Activated CD4-positive, alpha-beta T cell treated with anti-CD3 and anti-CD28 coated beads, Interleukin-2, amount 50 U/mL, for 48 hours (primary cell): ENCODE results near the gene RHBDD2.
"Not testable (repeated sequence)": the region's sequence is repeated elsewhere in the genome, so short reads cannot be mapped to it uniquely, and the experiment has no call there.

ENCODE experiments used
- DNase-seq, 2 experiments: peaks; one replicate each; pipeline ENCODE4 v3.0.0-alpha.2; 2020

The RHBDD2 gene

DNA sequence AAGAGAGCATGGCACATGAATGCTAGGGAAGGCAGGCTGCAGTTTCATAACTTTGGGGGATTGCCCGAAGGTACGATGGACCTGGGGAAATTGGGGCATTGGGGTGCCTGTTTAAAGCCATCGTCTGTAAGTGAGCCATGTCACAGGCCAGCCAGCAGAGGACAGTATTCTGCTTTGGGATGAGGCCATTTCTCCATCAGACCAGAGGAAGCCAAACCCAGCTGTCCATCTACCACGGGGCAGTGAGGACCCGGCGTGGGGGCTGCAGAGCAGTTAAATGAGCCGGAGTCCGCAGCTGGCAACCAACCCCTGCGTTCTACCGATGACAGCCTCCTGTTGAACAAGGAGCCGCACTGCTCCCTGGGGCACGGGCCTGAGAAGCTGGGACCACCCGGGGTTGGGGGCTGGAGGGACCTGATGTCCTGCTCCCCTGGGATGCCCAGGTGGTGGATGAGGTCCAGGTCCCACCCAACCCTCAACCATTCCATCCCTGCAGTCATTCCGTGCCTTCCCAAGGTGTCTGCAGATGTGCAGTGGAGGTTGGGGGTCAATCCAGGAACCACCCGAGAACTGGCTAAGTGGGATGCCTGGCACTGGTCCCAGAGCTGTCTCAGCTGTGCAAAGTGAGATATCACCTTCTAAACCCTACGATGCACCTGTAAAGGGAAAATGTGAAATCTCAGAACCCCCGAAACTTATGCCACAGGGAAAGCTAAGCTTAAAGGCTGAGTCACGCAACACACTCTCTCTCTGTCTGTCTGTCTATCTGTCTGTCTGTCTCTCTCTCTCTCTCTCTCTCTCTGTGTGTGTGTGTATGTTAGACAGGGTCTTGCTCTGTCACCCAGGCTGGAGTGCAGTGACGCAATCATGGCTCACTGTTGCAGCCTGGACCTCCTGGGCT is 12.1 kb upstream of the RHBDD2 start:
- DNase-seq, result peak; percentile 49 to 56

DNA sequence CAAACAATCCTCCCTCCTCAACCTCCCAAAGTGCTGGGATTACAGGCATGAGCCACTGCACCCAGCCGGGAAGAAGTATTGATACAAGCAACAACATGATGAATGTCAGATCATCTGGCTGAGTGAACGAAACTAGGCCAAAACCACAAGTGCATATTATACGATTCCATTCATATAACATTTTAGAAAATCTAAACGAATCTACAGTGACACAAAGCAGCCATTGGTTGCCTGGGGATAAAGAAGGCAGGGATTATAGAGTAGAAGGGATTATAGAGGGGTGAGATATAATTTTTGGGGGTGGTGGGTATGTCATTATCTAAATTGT is 11.5 kb upstream of the RHBDD2 start:
- no peak for DNase-seq

DNA sequence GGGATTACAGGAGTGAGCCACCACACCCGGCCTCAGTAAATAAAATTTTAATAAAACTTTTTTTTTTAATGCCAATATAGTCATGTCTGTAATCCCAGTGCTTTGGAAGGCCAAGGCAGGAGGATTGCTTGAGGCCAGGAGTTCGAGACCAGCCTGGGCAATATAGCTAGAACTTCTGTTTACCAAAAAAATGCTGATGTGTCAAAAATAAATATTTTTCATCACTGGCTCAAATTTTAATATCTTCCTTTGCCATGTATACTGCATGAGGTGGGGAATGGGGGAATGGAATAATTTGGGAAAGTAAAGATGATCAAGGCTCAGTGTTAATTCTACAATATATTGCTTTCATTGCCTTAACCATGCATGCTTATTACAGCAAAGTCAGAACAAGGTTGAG is 10.7 kb upstream of the RHBDD2 start:
- DNase-seq, result no peak

DNA sequence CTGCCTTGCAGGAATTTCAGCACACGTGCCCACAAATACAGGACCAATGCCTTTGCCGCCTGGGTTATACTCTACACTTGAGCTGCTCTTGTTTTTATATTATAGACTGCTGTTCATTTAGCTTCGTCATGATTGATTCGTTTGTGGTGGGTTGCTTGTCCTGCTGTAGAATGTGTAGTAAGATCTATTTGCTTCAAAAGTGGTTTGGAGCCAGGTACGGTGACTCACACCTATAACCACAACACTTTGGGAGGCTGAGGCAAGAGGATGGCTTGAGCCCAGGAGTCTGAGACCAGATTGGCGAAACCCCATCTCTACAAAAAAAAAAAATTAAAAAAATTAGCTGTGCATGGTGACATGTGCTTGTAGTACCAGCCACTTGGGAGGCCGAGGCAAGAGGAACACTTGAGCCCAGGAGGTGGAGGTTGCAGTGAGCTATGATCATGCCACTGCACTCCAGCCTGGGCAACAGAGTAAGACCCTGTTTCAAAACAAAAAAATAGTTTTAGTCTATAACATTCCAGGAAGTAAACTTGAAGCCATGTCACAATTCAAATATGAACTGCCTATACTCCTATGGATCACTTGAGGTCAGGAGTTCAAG is 9.0 kb upstream of the RHBDD2 start:
- no peak for DNase-seq

DNA sequence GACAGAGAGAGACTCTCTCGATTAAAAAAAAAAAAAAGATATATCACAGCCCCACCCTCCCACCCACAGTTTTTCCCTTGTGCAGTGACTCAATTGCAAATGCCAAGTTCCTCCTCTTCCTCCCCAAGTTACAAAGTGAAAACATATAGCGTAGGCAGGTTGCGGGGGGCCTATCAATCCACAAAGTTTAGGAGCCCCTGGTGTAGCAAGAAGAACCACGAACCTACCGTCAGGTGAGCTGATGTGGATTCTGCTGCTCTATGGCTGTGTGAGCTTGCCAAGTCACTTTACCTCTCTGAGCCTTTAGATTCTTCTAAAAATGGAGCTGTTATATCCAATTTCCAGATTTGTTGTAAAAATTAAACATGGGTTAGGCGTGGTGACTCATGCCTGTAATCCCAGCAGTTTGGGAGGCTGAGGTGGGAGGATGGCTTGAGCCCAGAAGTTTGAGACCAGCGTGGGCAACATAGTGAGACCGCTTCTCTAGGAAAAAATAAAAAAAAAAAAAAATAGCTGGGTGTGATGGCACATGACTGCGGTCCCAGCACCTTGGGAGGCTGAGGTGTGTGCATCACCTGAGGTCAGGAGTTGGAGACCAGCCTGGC is 8.2 kb upstream of the RHBDD2 start:
- DNase-seq, result peak in 1 of 2 experiments; percentile 39

DNA sequence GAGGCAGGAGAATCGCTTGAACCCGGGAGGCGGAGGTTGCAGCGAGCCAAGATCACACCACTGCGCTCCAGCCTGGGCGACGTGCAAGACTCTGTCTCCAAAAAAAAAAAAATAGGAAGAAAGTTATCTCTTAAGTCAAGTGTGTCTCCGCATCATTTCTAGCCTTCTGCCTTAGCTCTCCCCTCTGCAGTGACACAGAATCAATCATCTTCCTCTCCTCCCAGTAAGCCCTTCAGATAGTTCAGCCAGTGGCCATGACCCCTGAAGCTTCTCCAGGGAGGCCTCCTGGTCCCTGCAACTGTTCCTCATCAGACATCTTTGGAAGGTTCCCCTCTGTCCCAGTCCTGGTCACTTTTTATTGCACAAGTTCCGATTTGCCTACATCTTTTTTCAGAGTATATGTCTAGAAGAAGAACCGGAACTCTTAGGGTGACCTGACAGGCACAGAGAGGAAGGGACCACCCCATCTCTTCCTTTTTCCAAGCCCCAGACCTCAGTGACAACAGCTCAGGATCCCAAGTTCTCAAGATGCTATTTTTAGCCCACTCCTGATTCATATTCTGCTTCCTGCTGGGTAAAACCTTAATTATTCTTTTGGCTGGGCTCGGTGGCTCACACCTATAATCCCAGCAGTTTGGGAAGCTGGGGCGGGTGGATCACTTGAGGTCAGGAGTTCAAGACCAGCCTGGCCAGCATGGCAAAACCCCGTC is 6.6 kb upstream of the RHBDD2 start:
- DNase-seq, result no peak

DNA sequence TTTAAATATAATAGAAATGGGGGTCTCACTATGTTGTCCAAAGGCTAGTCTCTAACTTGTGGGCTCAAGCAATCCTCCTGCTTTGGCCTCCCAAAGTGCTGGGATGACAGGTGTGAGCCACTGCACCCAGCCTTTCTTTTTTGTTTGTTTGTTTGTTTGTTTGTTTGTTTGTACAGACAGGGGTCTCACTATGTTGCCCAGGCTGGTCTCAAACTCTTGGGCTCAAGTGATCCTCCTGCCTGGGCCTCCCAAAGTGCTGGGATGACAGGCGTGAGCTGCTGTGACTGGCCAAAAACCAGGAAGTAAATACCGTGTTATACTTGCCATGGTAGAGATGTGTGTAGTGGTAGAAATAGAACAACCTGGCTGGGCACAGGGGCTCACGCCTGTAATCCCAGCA is 4.7 kb upstream of the RHBDD2 start:
- not testable (repeated sequence) for DNase-seq

DNA sequence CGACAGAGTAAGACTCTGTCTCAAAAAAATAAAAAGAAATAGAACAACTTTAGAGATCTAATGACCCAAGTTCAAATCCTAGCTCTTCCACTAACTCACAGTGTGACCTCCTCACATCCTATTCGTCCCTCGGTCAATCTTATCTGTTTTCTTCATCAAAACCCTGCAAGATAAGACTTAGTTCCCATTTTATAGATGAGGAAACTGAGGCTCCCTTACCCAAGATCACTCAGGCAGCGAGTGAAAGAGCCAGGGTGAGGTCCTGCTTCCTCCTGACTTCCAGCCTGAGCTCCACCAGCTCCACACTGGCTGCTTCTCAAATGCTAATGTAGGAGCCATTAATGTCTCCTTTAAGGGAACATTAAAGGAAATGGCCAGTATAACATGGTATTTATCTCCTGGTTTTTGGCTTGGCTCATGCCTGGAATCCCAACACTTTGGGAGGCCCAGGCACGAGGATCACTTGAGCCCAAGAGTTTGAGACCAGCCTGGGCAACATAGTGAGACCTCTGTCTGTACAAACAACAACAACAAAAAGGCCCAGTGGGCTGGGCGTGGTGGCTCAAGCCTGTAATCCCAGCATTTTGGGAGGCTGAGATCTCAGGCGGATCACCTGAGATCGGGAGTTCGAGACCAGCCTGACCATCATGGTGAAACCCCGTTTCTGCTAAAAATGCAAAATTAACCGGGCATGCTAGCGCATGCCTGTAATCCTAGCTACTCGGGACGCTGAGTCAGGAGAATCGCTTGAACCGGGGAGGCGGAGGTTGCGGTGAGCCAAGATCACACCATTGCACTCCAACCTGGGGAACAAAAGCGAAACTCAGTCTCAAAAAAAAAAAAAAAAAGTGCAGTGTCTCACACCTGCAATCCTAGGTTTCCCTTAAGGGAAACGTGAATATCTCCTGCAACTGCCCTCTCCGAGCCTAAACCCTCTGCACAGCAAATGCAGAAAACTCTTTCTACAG is 3.4 kb upstream of the RHBDD2 start:
- no peak for DNase-seq

DNA sequence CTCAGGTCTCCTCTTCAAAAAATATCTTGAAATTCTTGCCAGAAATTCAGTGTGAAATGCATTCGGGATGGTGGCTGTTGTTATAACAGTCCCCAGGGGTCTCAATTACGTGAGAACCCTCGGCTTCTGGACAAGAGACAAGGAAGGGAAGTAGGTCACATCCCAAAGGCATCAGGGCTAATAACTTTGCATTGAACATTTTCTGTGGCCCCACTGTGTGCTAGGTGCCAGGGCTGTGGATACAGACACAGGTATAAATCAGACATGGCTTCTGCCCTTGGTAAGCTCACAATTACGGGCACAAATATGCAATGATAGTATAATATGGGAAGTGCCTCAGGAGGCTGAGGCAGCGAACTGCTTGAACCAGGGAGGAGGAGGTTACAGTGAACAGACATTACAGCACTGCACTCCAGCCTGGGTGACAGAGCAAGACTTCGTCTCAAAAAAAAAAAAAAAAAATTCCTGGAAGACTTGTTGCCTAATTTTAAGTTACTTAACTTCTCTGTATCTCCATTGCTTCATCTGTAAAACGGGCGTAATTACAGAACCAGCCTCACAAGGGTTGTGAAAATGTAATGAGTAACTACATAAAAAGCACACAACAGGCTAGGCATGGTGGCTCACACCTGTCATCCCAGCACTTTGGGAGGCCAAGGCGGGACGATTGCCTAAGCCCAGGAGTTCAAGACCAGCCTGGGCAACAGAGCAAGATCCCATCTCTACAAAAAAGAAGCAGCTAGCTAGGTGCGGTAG is 2.5 kb upstream of the RHBDD2 start:
- no peak for DNase-seq

DNA sequence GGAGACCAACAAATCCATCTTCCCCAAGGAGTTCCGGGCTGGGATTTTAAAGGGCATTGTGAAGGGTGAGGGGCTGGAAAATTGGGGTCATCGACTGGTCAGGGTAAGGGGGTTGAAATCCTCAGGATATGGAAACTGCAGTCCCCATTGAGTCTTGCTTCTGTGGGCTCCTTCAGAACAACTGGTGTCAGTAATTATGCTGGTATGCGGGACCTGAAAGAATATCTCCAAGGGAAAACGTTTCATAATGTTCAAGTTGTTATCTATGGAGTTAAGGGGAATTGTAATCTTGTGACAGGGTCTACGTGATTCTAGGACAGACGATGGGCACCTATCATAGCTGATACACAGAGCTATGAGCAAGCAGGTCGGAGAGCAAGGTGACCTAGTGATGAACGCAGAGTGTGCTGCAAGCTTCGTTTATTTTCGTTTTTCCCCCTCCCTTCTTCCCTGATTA is 494 bp upstream of the RHBDD2 start:
- no peak for DNase-seq

DNA sequence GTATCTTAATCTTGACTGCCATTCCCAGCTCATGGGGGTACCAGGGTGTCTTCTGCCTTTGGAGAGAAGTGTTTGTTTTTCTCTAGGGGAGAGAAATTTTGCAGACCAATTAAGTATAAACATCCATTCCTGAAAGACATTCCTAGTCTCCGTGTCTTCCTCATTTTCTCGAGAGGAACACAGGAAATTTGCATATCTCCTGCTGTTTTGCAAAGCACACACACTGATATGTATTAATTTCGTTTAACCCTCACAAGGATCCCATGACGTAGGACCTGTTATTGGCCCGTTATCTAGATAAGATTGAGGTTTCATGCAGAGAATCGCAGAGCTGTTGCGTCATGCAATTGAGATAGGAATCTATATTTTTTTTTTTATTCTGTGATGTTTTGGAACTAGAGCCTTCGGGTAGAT is 944 bp downstream of the RHBDD2 start:
- no peak for DNase-seq

DNA sequence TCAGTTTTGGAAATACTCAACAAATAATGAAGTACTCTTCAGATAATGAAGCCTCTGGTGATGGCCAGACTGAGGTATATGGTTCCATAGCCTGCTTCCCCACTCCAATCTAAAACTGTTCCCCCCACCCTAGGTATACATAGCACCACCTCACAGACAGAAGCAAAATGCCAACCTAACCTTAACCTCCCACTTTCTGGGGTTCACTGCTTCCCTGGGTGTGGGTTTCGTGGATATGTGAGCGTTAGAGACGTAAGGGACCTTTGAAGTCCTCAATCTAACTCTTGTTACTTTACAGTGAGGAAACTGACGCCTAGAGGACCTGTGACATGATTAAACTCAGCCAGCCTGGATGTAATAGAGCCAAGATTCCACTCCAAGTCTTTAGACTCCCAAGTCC is 1.4 kb downstream of the RHBDD2 start:
- no peak for DNase-seq

DNA sequence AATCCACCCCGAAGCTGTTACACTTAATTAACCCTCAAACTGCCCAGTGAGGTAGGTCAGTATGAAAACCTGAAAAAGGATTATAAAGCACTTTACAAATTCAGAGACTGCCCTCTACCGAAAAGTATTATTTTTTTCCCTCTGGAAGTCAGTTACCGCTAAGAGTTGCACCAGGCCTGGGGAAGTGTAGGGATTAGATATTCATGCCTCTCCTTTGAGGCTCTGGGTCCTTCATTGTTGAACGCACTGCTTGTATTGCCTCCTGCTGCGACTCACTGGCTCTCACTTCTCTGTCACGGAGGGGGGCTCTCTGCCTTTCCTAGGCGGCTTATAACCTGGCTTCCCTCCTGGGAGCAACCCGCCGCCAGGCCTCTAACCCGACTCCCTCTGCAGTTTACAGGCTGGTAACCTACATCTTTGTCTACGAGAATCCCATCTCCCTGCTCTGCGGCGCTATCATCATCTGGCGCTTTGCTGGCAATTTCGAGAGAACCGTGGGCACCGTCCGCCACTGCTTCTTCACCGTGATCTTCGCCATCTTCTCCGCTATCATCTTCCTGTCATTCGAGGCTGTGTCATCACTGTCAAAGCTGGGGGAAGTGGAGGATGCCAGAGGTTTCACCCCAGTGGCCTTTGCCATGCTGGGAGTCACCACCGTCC is 2.7 kb downstream of the RHBDD2 start:
- no peak for DNase-seq

DNA sequence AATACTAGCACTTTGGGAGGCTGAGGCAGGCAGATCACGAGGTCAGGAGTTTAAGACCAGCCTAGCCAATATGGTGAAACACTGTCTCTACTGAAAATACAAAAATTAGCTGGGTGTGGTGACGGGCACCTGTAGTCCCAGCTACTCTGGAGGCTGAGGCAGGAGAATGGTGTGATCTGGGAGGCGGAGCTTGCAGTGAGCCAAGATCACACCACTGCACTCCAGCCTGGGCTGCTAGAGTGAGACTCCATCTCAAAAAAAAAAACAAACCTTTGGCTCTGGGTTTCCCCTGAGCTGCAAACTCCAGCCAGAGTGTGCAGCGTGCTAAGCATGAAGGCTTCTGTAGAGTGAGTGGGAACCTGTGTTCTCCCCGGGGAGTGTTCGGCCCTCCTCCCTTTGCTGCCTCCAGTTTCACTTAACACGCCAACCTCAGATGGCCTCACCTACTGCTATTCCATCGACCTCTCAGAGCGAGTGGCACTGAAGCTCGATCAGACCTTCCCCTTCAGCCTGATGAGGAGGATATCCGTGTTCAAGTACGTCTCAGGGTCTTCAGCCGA is 4.5 kb downstream of the RHBDD2 start:
- DNase-seq, result not testable (repeated sequence)

DNA sequence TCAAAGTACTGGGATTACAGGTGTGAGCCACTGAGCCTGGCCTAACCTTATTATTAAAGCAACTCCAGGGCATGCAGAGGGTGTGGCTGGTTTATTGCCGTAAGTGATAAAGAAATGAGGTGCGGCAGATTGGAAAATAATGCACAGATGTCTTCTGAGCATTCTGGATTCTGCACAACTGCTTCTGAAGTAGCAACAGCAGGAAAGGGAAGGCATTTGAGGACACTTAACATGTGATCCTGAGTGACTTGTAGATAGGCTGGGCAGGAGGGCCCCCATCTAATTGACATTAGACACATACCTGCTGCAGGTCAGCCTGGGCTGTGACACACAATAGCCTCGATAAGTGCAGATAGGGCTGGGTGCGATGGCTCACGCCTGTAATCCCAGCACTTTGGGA is 5.6 kb downstream of the RHBDD2 start:
- no peak for DNase-seq

DNA sequence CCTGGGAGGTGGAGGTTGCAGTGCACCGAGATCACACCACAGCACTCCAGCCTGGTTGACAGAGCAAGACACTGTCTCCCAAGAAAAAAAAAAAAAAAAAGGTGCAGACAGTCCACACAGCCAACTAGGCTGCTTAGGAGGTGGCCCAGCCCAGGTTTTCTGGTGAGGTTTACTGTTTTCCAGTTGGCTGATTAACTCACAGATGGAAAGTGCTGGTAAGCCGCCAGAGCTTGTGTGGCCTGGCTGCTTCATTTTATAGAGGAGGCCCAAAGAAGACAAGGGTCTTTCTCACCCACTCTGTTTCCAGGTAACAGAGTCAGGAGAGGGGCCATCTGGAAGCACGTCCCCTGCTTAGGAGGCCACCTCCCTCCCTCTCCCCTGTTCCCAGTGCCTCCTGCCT is 6.2 kb downstream of the RHBDD2 start:
- DNase-seq, result no peak

DNA sequence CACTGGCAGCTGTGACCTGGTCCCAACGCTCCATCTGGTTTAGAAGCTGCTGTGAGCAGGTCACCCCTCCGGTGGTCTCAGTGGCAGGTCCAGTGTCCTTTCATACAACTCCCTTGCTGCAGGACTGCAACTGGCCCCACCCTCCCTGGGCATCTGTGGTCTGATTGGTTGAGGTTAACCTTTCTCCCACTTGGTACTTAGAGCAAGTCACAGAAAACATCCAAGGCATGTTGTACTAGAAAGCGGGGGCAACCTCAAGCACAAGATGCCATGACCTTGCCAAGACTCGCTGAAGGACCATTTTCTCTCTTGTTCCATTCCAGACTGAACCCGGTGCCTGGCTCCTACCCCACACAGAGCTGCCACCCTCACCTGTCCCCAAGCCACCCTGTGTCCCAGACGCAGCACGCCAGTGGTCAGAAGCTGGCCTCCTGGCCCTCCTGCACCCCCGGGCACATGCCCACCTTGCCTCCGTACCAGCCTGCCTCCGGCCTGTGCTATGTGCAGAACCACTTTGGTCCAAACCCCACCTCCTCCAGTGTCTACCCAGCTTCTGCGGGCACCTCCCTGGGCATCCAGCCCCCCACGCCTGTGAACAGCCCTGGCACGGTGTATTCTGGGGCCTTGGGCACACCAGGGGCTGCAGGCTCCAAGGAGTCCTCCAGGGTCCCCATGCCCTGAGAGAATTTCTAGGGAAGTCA is 9.0 kb downstream of the RHBDD2 start:
- DNase-seq, result no peak

DNA sequence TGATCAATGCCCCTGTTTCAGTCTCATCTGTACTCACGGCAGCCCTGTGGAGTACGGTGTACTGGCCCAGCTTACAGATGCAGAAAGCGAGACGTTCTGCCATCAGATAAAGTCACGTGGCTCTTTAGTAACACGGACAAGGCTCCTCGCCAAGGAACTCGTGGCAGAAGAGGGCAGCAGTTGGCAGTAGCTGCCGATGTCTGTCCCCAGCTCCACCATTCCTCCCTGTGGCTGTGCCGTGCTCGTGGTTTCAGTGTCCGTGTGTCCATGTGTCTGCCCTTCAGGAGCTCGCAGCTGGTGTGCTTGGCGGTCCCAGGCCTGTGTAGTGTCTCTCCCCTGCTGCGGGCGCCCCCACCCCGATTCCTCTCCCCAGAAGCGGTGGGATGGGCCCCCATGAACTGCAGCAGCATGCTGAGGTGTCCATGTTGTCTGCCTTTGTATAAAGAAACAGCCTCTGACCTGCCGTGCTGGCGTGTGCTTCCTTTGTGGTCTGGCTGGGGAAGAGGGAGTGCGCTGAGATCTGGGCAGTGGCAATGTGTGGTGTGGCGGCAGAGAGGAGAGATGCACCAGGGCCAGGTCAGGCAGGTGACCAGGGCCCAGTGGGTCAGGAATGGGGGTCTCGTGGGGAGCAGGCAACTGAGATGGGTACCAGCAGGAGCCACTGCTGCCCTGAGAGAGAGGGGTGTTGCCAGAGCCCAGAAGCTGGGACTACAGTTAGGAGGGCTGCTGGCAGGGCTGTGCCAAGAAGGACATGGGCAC is 9.8 kb downstream of the RHBDD2 start:
- DNase-seq, result no peak

DNA sequence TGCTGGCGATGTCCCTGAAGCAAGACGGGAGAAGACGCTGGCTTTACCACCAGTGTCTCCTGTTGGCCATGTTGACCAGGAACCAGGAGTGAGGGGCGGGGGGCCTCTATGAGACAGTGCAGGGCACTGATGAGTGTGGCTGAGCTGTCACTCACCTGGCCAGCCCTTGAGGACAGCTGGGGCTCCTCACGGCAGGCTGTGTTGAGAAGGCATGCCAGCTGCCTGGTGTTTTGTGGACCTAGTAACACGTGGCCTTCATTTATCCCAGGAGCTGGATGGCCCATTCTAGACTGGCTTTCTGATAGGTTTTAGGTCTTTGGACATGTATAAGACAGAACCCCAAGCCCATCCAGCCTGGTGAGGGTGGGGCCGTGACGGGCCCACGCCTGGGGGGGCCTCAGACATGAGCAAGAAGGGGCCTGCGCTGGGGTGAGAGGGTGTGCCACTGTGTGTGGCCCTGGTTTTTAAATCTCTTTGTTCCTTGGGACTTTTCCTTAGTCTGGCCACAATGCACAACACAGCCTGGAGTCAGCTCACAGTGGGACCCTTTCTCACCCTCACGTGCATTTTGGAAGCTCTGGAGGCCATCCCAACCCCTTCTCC is 10.5 kb downstream of the RHBDD2 start:
- no peak for DNase-seq
